GM21526 (cell line): ENCODE data around the gene PPP6R3.
"Not testable (repeated sequence)": the region's sequence is repeated elsewhere in the genome, so short reads cannot be mapped to it uniquely, and the experiment has no call there.

Experiments
- ATAC-seq: cut with Tn5 transposase; IDR thresholded peaks from one replicate; pipeline ENCODE4 v1.9.1; 2021; ENCODE audit warnings: moderate library complexity; ENCODE audit not compliant: unreplicated experiment, low FRiP score

PPP6R3 gene

GRCh38 chr11:68434159-68434558 is 26.4 kb upstream of the PPP6R3 start:
- ATAC-seq: not testable (repeated sequence)

- no peak for ATAC-seq
These were observed 24.2 kb upstream of the PPP6R3 start for GRCh38 chr11:68436162-68436888.

- no peak for ATAC-seq
These were observed 23.3 kb upstream of the PPP6R3 start for GRCh38 chr11:68436985-68437926.

GRCh38 chr11:68437927-68438657 is 22.5 kb upstream of the PPP6R3 start:
- no peak for ATAC-seq

GRCh38 chr11:68438658-68439259 is 21.8 kb upstream of the PPP6R3 start:
- no peak for ATAC-seq

- ATAC-seq: no peak
These were observed 21.0 kb upstream of the PPP6R3 start for GRCh38 chr11:68439355-68440065.

GRCh38 chr11:68440224-68440623 is 20.3 kb upstream of the PPP6R3 start:
- no peak for ATAC-seq

GRCh38 chr11:68441466-68442230 is 18.9 kb upstream of the PPP6R3 start:
- ATAC-seq: no peak

- ATAC-seq: no peak
These were observed 18.1 kb upstream of the PPP6R3 start for GRCh38 chr11:68442433-68442832.

- ATAC-seq: no peak
These were observed 16.0 kb upstream of the PPP6R3 start for GRCh38 chr11:68444566-68444965.

- ATAC-seq: no peak
These were observed 15.0 kb upstream of the PPP6R3 start for GRCh38 chr11:68445531-68446035.

GRCh38 chr11:68446046-68446725 is 14.4 kb upstream of the PPP6R3 start:
- ATAC-seq: no peak

GRCh38 chr11:68447015-68447801 is 13.3 kb upstream of the PPP6R3 start:
- ATAC-seq: no peak

GRCh38 chr11:68447914-68448313 is 12.6 kb upstream of the PPP6R3 start:
- ATAC-seq: not testable (repeated sequence)

GRCh38 chr11:68448604-68449011 is 11.9 kb upstream of the PPP6R3 start:
- no peak for ATAC-seq

GRCh38 chr11:68449951-68450350 is 10.6 kb upstream of the PPP6R3 start:
- ATAC-seq: no peak

- no peak for ATAC-seq
These were observed 9.8 kb upstream of the PPP6R3 start for GRCh38 chr11:68450711-68451110.

GRCh38 chr11:68454767-68455166 is 5.8 kb upstream of the PPP6R3 start:
- ATAC-seq: no peak
